Heart left ventricle (tissue), 16 donors: ENCODE results near the gene OR52D1. TPM values are rescaled to one million over a fixed set of nuclear protein-coding genes. Genes with fewer than 3 reads are reported as not detected.

Source experiments
- ATAC-seq, 4 donors: fragments of 200-7000 bp; cut with Tn5 transposase; one replicate each; pipeline ENCODE4 v1.9.1; 2020 to 2022; ENCODE audit warnings: moderate library complexity in 4 of 4, mild to moderate bottlenecking in 3 of 4, moderate number of reproducible peaks in 1 of 4
- DNase-seq, 5 donors: peaks; one replicate each; pipeline ENCODE4 v3.0.0-alpha.2; 2020
- H3K27ac ChIP-seq, 12 donors: fragments of 200-600 bp; sonication (generic) in 4 of 12; one replicate each; pipeline versions ENCODE4 v1.5.0 to v1.8.0; 2016 to 2022; ENCODE audit warnings: mild to moderate bottlenecking in 2 of 12
- H3K27me3 ChIP-seq, 9 donors: fragments of 200-600 bp; sonication (generic) in 2 of 9; one replicate each; pipeline versions ENCODE4 v1.5.1 to v1.8.0; 2016 to 2022; ENCODE audit warnings: mild to moderate bottlenecking in 3 of 9
- H3K36me3 ChIP-seq, 9 donors: fragments of 200-600 bp; sonication (generic) in 2 of 9; one replicate each; pipeline versions ENCODE4 v1.5.0 to v1.8.0; 2018 to 2022; ENCODE audit warnings: mild to moderate bottlenecking in 2 of 9
- H3K4me1 ChIP-seq, 12 donors: fragments of 200-600 bp; sonication (generic) in 4 of 12; one replicate each; pipeline versions ENCODE4 v1.5.0 to v1.8.0; 2016 to 2022; ENCODE audit warnings: mild to moderate bottlenecking in 3 of 12
- H3K4me3 ChIP-seq, 12 donors: fragments of 200-600 bp; sonication (generic) in 4 of 12; one replicate each; pipeline versions ENCODE4 v1.5.0 to v1.8.0; 2017 to 2022; ENCODE audit warnings: mild to moderate bottlenecking in 9 of 12, moderate library complexity in 4 of 12
- H3K9me3 ChIP-seq, 12 donors: fragments of 200-600 bp; sonication (generic) in 4 of 12; one replicate each; pipeline versions ENCODE4 v1.5.0 to v1.8.0; 2016 to 2022; ENCODE audit warnings: mild to moderate bottlenecking in 1 of 12
- POLR2A ChIP-seq, 2 donors: fragments of 450-650 bp; IDR thresholded peaks; one replicate each; pipeline ENCODE4 v1.6.1; 2017; ENCODE audit warnings: antibody characterized with exemption in 2 of 2, mild to moderate bottlenecking in 2 of 2, moderate library complexity in 2 of 2
- WGBS, 4 donors: extraction: QIAGEN DNeasy Blood & Tissue Kit in 2 of 4; methylation state at CpG; one replicate each; pipeline versions ENCODE4 v1.1.5 to v1.1.7; 2013 to 2018; 5-methylcytosine and 5-hydroxymethylcytosine counted together
- intact Hi-C, 10 donors: fragments of 100-400 bp; cut with DNase I; formaldehyde crosslinking; loops; one replicate each; pipeline versions ENCODE4 v1.11.1 to v1.14.2; 2022
- polyA plus RNA-seq, 2 donors: library from polyadenylated mRNA; stranded (reverse); fragments of 200-250 nt; gene quantifications; one replicate each; pipeline ENCODE4 v1.2.3, GENCODE V29; 2013
- total RNA-seq, 9 donors: library from RNA; depleted of rRNA in 2 of 9; stranded (reverse); fragments of >200 nt in 2 of 9; fragmentation: NEBNext Ultra II Directional in 3 of 9; extraction: Animal tissue kit (Norgen Biotek cat#: 25700) in 3 of 9; gene quantifications; one replicate each; pipeline versions ENCODE4 v1.1.0 to v1.2.4, GENCODE V29; 2016 to 2023
- TF ChIP-seq, protein P1 (sequence below), 12 donors: fragments of 200-600 bp; sonication (generic) in 4 of 12; IDR thresholded peaks; one replicate each; pipeline versions ENCODE4 v1.5.0 to v1.8.0; 2018 to 2022; ENCODE audit warnings: antibody characterized with exemption in 12 of 12, mild to moderate bottlenecking in 5 of 12
- donor health status: ischemic (EF 13 %, LVEDD 7.1; RV severe dilation, severe dysfunction).
- donor health status: healthy with polysubstance abuse.
- donor health status: DM: no; HTN: yes; CAD: no.
- donor health status: DM: no; HTN: no; CAD: no.
- donor health status: ischemic (EF 25% LVEDD 6.9; RV normal size, moderate dysfunction).
- donor health status: ischemic (EF 25% LVEDD 5.7; RV mildly dilated, moderate dysfunction).
- donor health status: healthy.
- donor health status: DM: yes; HTN: yes; CAD: no.
- donor health status: ischemic (EF 35%, LVEDD 5.7; RV mildly dilated, moderate dysfunction).
- donor health status: nonischemic (EF 11% LVEDD 7.7; RV severe dilation, severe dysfunction).
- donor health status: DM: yes; HTN: yes; CAD: no.
- donor health status: PGD.
- donor health status: ischemic (EF 29% LVEDD 5.4; RV normal size, mild dysfunction).
- donor health status: nonischemic (EF 23%, LVEDD 6.1; RV moderate dilation, normal function).

Gene OR52D1
- total and polyA plus RNA-seq, 11 donors, result not detected

DNA sequence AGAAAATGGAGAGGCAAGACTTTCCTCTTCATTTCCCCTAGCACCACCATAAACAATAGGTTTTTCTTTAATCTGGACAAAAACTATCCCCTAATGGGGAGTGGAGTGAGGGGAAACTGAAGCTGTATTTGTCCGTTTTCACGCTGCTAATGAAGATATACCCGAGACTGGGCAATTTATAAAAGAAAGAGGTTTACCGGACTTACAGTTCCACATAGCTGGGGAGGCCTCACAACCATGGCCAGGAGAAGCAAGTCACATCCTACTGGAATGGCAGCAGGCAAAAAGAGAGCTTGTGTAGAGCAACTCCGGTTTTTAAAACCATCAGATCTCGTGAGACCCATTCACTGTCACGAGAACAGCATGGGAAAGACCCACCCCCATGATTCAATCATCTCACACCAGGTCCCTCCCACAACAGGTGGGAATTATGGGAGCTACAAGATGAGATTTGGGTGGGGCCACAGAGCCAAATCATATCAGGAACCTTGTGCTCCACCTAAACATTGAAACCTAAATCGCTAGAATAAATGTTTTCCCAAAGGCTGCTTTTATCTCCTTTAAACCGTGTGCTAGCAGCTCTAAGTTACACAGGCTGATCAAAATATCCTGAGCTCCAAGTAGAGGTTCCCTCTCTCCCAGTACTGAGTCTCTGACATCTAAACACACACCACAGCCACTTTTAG lies 17.0 kb downstream of the OR52D1 start:
- Histone ChIP-seq H3K27me3 (no peaks in the 10 kb centered on the region), H3K4me1 (no peaks in the 10 kb centered on the region), H3K9me3 (no peaks in the 10 kb centered on the region), H3K27ac (no peak overlapping the region), H3K4me3 (no peak overlapping the region), H3K36me3 (no peaks in the 10 kb centered on the region)
- intact Hi-C loops, result no loop called here
- WGBS, 4 donors, result 84 to 89% (median 87%) methylated on average over 9 of the region's 9 CpGs
- TF ChIP-seq POLR2A (IDR thresholded peaks at IDR 0.05), result no peak
- TF ChIP-seq, protein P1, sequence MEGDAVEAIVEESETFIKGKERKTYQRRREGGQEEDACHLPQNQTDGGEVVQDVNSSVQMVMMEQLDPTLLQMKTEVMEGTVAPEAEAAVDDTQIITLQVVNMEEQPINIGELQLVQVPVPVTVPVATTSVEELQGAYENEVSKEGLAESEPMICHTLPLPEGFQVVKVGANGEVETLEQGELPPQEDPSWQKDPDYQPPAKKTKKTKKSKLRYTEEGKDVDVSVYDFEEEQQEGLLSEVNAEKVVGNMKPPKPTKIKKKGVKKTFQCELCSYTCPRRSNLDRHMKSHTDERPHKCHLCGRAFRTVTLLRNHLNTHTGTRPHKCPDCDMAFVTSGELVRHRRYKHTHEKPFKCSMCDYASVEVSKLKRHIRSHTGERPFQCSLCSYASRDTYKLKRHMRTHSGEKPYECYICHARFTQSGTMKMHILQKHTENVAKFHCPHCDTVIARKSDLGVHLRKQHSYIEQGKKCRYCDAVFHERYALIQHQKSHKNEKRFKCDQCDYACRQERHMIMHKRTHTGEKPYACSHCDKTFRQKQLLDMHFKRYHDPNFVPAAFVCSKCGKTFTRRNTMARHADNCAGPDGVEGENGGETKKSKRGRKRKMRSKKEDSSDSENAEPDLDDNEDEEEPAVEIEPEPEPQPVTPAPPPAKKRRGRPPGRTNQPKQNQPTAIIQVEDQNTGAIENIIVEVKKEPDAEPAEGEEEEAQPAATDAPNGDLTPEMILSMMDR (IDR thresholded peaks at IDR 0.05), result no peak
- ATAC-seq (no peak), DNase-seq (no peak)

DNA sequence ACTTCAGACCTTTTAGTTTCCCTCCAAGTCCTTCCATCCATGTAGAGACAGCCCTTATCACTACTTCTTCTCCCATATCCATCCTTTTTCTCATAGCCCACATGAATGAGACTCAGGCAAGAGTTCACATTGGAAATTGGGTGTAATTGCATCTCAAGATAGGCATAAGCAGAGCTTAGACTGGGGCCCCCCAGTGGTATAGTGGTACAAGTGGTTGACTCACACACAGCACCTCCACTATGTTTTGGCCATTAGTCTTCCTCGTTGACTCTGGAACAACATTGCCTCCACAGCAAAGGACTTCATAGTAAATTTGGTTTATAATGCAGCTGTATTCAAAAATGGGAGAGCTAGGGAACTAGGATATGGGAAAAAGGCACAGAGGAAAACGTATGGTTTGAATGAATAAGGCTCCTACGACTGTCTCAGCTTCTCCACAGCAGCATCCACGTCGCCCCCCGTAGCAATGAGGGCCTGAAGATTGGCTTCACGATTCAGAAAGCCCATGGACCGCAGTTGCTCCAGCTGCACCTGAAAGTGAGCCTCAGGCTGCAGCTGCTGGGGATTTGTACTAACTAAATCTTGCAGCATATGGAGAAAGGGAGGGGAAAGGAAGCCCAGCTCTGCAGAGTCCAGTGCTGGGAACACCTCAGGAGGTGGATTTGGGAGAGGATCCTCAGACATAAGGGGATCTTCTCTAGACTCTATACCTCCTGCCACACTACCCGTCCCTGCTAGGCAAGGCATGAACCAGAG lies 18.9 kb downstream of the OR52D1 start:
- DNase-seq, result no peak
- WGBS, 4 donors, result 85 to 93% (median 91%) methylated on average over 9 of the region's 9 CpGs
- no peaks in the 10 kb centered on the region for H3K4me1 ChIP-seq

DNA sequence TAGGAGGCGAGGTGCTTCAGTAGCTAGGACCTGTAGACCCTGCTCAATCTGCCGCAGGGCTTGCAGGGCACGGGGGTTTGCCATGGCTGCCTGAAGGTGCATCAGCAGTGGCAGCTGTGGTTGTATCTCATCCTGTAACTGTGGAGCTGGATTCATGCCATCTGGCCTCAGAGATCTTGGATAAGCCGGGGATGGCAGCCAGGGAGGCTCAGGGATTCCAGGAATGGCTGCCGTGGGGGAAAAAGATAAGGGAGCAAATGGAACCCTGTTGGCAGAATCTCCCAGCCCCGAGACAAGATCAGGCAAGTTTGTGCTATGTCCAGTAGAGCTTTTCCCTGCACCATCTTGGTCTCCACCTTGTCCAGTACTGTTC lies 19.4 kb downstream of the OR52D1 start:
- intact Hi-C loops, result no loop called here
- no peaks in the 10 kb centered on the region for H3K27me3 ChIP-seq
- ATAC-seq (no peak), DNase-seq (no peak)
- H3K9me3 ChIP-seq, result no peaks in the 10 kb centered on the region
- 57 to 63% (median 58%) methylated on average over 6 of the region's 6 CpGs for WGBS, 4 donors
- no peaks in the 10 kb centered on the region for H3K36me3 ChIP-seq
- H3K4me3 ChIP-seq, result no peak overlapping the region
- H3K4me1 ChIP-seq, result no peaks in the 10 kb centered on the region
- no peak overlapping the region for H3K27ac ChIP-seq
- no peak for TF ChIP-seq POLR2A (IDR thresholded peaks at IDR 0.05)
- TF ChIP-seq, protein P1 (IDR thresholded peaks at IDR 0.05), result no peak

More for the DNA sequence above, 18.9 kb downstream of the OR52D1 start:
- H3K9me3 ChIP-seq, result no peaks in the 10 kb centered on the region
- intact Hi-C loops, result no loop called here
- H3K27ac ChIP-seq, result no peak overlapping the region
- no peaks in the 10 kb centered on the region for H3K27me3 ChIP-seq
- ATAC-seq, result no peak
- H3K36me3 ChIP-seq, result no peaks in the 10 kb centered on the region
- H3K4me3 ChIP-seq, result no peak overlapping the region
- TF ChIP-seq, protein P1 (IDR thresholded peaks at IDR 0.05), result no peak
- no peak for TF ChIP-seq POLR2A (IDR thresholded peaks at IDR 0.05)

DNA sequence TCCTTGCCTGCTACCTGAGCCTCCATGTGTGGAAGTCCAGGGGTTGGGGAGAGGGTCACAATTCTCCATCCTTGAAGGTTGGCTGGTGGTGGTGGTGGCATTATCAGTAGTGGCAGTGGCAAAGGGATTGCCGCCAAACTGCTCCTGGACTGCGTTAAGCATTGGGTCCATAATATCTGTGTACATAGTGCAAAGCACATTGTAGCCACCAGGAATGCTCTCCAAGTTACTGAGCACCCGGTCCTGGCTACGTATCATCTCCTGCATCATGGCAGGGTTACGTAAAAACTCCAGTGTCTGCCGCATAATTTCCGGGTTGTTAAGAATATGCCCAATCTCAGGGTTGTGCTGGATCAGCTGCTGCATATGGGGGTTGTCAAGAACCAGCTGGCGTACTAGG lies 20.1 kb downstream of the OR52D1 start:
- intact Hi-C loops, result no loop called here
- WGBS, 4 donors, result 89 to 95% (median 94%) methylated on average over 5 to 8 of the region's 8 CpGs

More for the DNA sequence above, 20.1 kb downstream of the OR52D1 start:
- no peaks in the 10 kb centered on the region for H3K27me3 ChIP-seq
- ATAC-seq (no peak), DNase-seq (no peak)
- TF ChIP-seq, protein P1 (IDR thresholded peaks at IDR 0.05), result no peak
- no peak for TF ChIP-seq POLR2A (IDR thresholded peaks at IDR 0.05)
- H3K27ac ChIP-seq, result no peak overlapping the region
- H3K4me1 ChIP-seq, result no peaks in the 10 kb centered on the region
- H3K36me3 ChIP-seq, result no peaks in the 10 kb centered on the region
- no peaks in the 10 kb centered on the region for H3K9me3 ChIP-seq
- H3K4me3 ChIP-seq, result no peak overlapping the region
